Measurements from ENCODE around the gene LRRC57. TPM values are rescaled to one million over a fixed set of nuclear protein-coding genes. Genes with fewer than 3 reads are reported as not detected.

The LRRC57 gene
- total and polyA plus RNA-seq, 2 of the 8 experiments (the other 6 are each of a cell fraction or from before 2014, with no cell fraction given), result 5.0 to 12.7 TPM

- Histone ChIP-seq H4K8ac (ENCODE audit: extremely low read depth, insufficient read depth, low read length) (no peak overlapping the region), H3K23me2 (ENCODE audit: low read depth, low read length) (peaks cover 11% of the 10 kb centered on the region; the same call in 1 of the 2 replicates), H3K79me1 (ENCODE audit: low read depth, low read length) (no peaks in the 10 kb centered on the region), H2BK120ac (replicated peaks; ENCODE audit: low read depth, low read length) (no peak overlapping the region), H2BK20ac (ENCODE audit: low read length) (no peak overlapping the region), H2BK15ac (ENCODE audit: low read length) (no peak overlapping the region), H3K4me3 (ENCODE audit: extremely low read depth in 1 of 4, insufficient read depth in 2 of 4, low read depth in 3 of 4, low read length in 4 of 4) (no peak overlapping the region), H3K56ac (replicated peaks; ENCODE audit: insufficient read length, low read depth, low read length) (no peak overlapping the region), H3K14ac (ENCODE audit: insufficient read length) (no peak overlapping the region), H4K91ac (replicated peaks; ENCODE audit: insufficient read length, low read length) (no peak overlapping the region), H3K9me3 (ENCODE audit: insufficient read depth in 2 of 2, low read depth in 1 of 2, low read length in 1 of 2) (no peaks in the 10 kb centered on the region), H3K18ac (ENCODE audit: extremely low read depth, low read length) (no peak overlapping the region), H2AK5ac (ENCODE audit: low read depth, low read length) (no peak overlapping the region), H3K4me1 (replicated peaks in 1 of 4; ENCODE audit: control insufficient read depth in 3 of 4, insufficient read depth in 4 of 4, low read length in 3 of 4) (peaks cover 0 to 5% (median 1%) of the 10 kb centered on the region in 4 experiments; a peak in 4 of 7 replicates), H3K27me3 (replicated peaks in 1 of 4; ENCODE audit: control insufficient read depth in 3 of 4, extremely low read depth in 1 of 4, insufficient read depth in 3 of 4, low read length in 3 of 4) (no peaks in the 10 kb centered on the region), H2AFZ (ENCODE audit: low read length) (no peak overlapping the region), H4K5ac (ENCODE audit: insufficient read length, low read depth, low read length) (no peak overlapping the region), H2BK5ac (ENCODE audit: low read depth, low read length) (no peak overlapping the region), H3K23ac (ENCODE audit: insufficient read length) (no peak overlapping the region), H3K79me2 (ENCODE audit: control insufficient read depth in 1 of 2, insufficient read depth in 2 of 2, low read length in 2 of 2) (peaks cover 0 to 32% of the 10 kb centered on the region in 2 experiments; a peak in 2 of 4 replicates), H3K9ac (replicated peaks in 1 of 4; ENCODE audit: extremely low read depth in 1 of 4, low read depth in 3 of 4, low read length in 3 of 4) (no peak overlapping the region), H3K4ac (replicated peaks; ENCODE audit: insufficient read length, low read depth, low read length) (no peak overlapping the region), H3K27ac (ENCODE audit: low read depth, low read length) (no peak overlapping the region), H3K4me2 (ENCODE audit: insufficient read depth in 1 of 2, low read depth in 2 of 2, low read length in 2 of 2) (no peak overlapping the region), H4K20me1 (replicated peaks in 1 of 2; ENCODE audit: control insufficient read depth in 1 of 2, insufficient read depth in 2 of 2, low read length in 2 of 2) (peaks cover 0 to 1% of the 10 kb centered on the region in 2 experiments), H2BK12ac (ENCODE audit: low read depth, low read length) (no peak overlapping the region), H3K36me3 (ENCODE audit: control insufficient read depth in 2 of 4, insufficient read depth in 4 of 4, low read length in 3 of 4) (no peaks in the 10 kb centered on the region)
- DNase-seq (ENCODE audit: low read depth in 1 of 2, low spot score in 2 of 2) (no peak), FAIRE-seq (no peak)
- CTCF ChIA-PET (ENCODE audit: partially characterized antibody), result no interaction called here
- POLR2A ChIA-PET (ENCODE audit: partially characterized antibody), result no interaction called here
- 74% methylated on average over 1 of the region's 1 CpG; no CpG with 5 or more reads in 1 of the 2 experiments for WGBS, 2 experiments (ENCODE audit: extremely low coverage in 1 of 2, insufficient coverage in 1 of 2, insufficient read length in 1 of 2, insufficient replicate concordance in 2 of 2, low coverage in 1 of 2, low lambda C conversion rate in 2 of 2, missing lambda C conversion rate in 1 of 2)
- no peak for TF ChIP-seq KDM1A (IDR thresholded peaks at IDR 0.05; ENCODE audit: borderline replicate concordance, low read length)
- no peak for TF ChIP-seq RNF2 (IDR thresholded peaks at IDR 0.05; ENCODE audit: borderline replicate concordance, low read depth, low read length, missing control alignments, poor library complexity, severe bottlenecking)
- TF ChIP-seq RXRA (IDR thresholded peaks at IDR 0.05; ENCODE audit: insufficient read depth, low read depth, low read length), result no peak
- no peak for TF ChIP-seq RFX5 (IDR thresholded peaks at IDR 0.05; ENCODE audit: borderline replicate concordance, low read depth, low read length)
- TF ChIP-seq TAF1 (IDR thresholded peaks at IDR 0.05; ENCODE audit: low read depth, low read length), result no peak
- no peak for TF ChIP-seq CEBPB (IDR thresholded peaks at IDR 0.05; ENCODE audit: low read depth, low read length)
- no peak for TF ChIP-seq RBBP5 (IDR thresholded peaks at IDR 0.05; ENCODE audit: borderline replicate concordance, low read depth, low read length)
- TF ChIP-seq TBP (IDR thresholded peaks at IDR 0.05; ENCODE audit: low read depth, low read length), result no peak
- no peak for TF ChIP-seq SIRT6 (IDR thresholded peaks at IDR 0.05; ENCODE audit: low read length)
- no peak for TF ChIP-seq BACH1 (IDR thresholded peaks at IDR 0.05; ENCODE audit: low read length)
- no peak for TF ChIP-seq E2F6 (IDR thresholded peaks at IDR 0.05)
- TF ChIP-seq SP2 (IDR thresholded peaks at IDR 0.05; ENCODE audit: low read length), result no peak
- no peak for TF ChIP-seq JUND (IDR thresholded peaks at IDR 0.05; ENCODE audit: low read length)
- TF ChIP-seq MAX (IDR thresholded peaks at IDR 0.05), result no peak
- no peak for TF ChIP-seq POLR2A (IDR thresholded peaks at IDR 0.05; ENCODE audit: control extremely low read depth in 1 of 2, low read depth in 2 of 2, low read length in 2 of 2)
Observed at GRCh38 chr15:42493679-42494078, 54.9 kb downstream of the LRRC57 start.
